Stimulated activated CD4-positive, alpha-beta T cell treated with anti-CD3 and anti-CD28 coated beads, Interleukin-15, amount 100 ng/mL, for 1 hour (primary cell): ENCODE results near the gene BBX.

Experiments used
- DNase-seq, 2 donors: peaks; one replicate each; pipeline ENCODE4 v3.0.0-alpha.2; 2020; ENCODE audit warnings: low read depth in 1 of 2, low spot score in 1 of 2

Gene BBX

DNA sequence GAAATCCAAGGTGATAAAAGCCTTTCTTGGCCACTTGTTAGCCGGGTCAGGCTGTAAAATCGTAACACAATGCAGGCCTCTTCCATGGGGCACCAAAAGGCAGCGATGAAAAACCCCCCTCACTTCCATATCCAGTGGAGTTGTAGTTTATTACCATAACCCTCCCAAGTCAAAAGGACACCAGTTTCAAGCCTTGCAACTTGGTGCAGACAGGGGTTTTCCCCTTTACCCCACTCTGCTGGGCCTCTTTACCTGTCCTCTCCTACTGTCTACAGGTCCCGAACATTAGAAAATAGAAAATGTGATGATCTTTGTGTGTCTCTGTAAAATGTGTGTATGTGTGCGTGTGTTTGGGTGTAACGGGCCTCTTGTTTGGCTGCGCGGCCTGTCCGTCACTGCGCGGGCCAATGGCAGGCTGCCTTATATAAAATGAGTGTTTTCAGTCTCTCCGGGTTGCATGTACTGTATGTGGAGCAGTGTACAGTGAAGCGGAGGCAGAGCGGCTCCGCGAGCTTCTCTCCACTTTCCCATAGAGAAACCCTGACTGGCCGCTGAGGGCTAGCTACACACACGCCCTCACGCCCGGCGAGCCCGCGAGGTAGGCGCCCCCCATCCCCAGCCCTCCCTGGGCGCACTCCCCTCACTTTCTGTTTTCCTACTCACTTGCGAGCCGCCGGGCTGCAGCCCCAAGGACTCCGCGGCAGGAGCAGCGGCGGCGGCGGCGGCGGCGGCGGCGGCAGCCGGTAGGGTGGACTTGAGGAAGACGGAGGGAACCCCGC, at the start of gene BBX:
TSS of gene BBX (plus strand) at position 453 of the 779 bp plus-strand sequence. CDS start 187,499 bp downstream, outside the sequence.
- DNase-seq, result peak; percentile 89 to 90

DNA sequence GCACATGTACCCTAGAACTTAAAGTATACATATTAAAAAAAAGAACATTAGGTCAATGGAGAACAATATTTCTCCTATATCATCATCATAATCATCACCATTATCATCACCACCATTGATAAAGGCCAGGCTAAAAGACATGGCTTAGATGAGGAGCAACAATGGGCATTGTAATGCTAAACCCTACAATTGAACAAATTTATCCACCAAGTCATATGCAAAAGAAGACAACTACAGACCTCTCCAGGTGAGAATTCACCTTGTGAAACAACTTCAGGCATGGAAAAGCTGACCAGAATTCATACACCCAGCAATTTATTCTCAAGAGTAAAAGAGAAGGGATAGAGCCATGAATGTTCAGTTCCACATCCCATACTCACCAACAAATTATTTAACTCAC, 46.3 kb upstream of the BBX start:
- no peak for DNase-seq

DNA sequence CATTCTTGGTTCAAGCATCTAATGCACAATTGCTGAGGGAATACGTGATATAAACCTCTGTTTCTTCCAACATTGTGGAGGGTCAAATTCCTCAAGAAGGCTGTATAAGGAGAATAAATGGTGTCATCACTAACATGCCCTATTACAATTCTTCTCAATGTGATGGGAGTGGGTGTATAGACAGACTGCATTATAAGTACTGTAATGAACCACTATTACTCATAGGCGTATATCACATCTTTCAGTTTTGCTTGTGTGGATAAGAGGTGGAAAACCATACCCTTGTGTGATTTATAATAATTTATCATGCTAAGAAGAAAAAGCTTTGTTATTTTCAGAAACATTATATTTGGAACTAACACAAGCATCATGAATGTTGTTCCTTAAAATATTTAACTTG, 35.3 kb upstream of the BBX start:
- DNase-seq, result no peak

DNA sequence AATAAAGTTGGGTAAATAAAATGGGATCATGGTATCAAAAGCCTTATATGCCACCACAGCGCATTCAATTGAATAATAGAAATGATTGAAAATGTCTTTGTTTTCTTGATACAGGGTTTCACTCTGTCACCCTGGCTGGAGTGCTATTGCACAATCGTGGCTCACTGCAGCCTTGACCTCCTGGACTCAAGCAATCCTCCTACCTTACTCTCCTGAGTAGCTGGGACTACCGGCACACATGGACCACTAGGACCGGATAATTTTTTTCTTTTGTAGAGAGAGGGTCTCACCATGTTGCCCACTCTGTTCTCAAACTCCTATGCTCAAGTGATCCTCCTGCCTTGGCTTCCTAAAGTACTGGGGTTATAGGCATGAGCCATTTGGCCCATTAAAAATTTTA, 33.8 kb upstream of the BBX start:
- no peak for DNase-seq

DNA sequence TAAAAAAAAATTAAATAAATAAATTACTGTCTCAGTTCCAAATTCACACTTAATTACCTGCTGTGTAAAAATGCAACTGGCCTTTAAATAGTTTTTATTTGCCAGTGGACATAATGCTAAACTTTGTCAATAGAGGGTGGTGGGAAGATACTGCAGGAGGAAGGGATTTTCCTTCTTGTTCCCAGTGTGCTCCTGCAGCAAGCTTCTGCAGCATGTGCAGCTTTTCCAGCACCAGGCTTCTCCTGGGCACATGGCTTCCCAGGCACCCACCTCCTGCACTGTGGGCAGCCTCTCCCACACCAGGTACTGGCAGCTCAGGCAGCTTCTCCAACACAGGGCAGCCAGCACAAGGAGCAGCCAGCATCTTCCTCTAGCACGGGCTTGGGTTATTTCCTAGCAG, 29.6 kb upstream of the BBX start:
- DNase-seq, result no peak

DNA sequence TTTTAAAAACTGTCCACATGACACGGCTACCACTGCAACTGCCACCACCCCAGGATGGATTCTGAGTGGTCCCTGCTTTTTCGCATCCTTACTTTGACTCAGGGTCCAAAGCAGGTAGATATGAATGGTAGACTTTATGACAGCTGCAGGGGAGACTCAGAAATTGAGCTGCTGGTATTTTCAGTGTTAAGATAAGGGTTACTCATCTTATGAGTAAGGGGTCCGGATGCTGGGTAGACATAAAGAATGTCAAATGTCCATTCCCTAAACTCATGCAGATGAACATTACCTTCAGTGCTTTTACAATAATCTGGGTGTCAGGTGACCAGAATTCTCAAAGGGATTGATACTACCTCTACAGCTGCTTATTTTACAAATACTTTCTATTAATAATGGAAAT, 25.9 kb upstream of the BBX start:
- DNase-seq, result no peak

DNA sequence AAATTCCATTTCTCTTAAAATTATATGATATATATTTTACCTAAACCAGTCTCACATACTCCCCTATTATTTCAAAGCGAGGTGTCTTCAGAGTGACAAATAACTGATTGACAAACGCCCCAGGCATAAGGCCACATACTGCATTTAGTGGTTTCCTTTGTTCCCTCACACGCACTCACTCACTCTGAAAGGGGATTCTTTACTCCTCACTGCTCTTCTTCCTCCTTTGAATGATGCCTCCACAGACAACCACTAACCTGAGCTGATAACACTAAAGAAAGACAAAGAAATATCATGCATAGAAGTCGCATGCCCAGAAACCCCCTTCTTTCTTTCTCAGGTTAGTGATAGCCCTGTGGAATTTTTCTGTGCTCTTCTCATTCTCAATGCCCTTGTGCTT, 24.1 kb upstream of the BBX start:
- DNase-seq, result no peak

DNA sequence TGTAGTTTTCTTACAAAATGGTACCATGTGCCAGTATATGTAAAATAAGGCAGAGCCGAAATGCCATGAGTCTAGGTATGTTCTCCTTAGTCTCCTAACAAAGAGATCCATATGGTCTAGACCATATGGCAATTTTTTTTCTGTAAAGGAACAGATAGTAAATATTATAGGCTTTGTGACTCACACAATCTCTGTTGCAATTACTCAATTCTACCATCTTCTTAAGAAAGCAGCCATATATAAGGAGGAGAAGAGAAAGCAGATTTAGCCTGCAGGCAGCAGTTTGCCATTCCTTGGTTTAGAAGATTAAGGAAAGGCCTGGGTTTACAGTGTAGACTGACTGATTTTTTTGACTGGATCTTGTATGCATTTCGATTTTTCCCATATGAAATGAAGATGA, 16.3 kb upstream of the BBX start:
- DNase-seq, result no peak

DNA sequence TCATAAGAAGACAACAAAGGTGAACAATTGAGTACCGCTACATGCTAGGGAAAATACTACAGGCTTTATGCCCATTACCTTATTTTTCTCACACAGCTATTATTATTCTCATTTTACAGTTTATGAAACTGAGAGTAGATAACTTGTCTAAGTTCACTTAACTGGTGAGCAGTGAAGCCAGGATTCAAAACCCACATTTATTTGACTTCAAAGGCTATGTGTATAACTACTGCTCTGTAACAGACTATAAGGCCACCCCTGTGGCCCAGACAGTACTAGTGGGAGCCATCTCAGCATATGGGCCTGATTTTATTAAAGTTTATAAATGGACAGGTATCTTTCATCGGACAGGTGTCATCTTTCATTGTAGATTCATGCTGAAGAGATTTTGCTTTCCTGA, 14.4 kb upstream of the BBX start:
- DNase-seq, result no peak

DNA sequence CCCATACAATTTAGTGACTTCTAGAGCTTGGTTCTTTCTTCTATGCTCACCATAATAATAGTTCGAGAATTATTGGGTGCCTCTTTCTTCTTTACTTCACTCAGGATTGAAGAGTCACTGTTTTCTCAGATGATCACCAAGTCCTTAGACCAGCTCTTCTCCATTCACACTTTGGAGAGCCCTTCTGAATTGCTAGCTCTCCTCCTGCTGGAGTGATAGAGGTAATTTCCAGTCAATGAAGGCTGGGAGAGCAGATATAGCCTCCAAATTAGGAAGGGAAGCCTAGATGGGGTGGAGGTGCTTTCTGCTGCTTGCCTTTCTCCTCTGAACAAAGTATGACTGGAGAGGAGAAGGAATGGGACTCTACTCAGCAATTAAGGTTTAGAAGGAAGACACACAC, 10.7 kb upstream of the BBX start:
- no peak for DNase-seq

DNA sequence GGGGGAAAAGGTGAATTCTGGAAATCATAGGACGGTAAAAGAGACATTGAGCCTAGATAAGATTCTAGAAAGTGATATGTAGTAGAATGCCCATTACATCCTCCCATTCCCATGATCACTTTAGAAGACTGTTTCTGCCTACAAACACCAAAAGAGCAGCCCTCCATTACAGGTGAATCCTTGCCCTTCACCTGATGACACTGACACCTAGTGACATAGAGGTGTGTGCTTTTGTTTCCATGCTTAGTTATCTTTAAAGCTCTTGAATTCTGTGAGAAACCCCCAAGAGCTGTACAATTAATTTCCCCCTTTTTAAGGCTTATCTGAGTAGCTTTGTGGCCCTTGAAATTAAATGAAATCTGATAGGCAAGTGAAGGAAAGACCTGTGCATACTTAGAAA, 8.3 kb upstream of the BBX start:
- DNase-seq, result no peak

DNA sequence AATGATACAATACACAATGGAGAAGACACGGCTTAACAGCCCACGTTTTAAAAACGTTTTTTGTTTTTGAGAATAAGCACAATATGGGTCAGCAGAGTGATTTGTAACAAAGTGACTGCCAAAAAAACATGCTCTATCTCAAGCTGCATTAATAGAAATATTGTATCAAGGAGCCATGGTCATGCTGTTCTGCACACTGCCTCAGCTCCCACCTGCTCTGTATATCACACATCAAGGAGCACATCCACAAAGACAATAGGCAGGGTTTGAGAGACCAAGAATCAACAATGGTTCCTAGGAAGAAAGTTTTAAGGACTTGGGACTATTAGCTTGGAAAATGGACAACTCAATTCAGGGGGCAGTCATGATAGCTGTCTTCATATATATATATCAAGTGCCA, 6.3 kb upstream of the BBX start:
- DNase-seq, result no peak

DNA sequence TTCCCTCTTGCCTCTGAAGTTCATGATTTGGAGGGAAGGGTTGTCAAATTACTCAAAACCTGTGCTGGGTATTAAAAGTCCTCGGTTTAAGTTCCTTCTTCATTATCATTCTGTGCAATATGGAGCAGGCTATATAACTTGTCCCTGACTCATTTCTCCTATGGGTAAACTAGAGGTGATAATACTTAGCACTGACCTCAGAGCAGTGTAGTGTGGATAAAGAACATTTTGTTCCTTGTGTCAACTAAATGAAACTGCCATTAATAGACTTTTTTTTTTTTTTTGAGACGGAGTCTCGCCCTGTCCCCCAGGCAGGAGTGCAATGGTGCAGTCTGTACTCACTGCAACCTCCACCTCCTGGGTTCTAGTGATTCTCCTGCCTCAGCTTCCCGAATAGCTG, 2.2 kb upstream of the BBX start:
- no peak for DNase-seq

DNA sequence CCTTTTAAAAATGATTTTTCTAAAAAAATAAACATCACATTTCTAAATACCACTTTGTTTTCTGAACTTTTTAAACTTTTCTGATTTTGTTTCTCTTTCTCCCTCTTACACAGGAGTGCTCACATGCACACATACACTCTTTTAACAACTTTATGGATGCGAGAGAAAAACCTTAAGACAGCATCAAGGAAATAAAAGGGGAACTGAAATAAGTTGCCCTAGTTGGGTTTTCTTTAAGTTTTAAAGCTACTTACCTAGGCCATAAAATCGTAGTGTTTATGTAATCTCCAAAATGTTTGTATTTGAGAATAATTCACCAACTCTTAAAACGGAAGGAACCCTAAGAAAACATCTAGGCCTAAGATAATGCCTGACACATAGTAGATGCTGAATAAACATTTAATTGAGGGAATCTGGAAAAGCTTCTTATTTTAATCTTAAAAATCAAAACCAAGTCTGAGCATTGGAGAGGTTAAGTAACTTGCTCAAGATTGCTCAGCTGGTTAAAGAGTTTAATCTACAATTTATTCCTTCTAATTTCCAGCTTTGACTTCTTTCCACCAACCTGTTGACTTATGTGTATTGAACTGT, 1.2 kb upstream of the BBX start:
- no peak for DNase-seq

DNA sequence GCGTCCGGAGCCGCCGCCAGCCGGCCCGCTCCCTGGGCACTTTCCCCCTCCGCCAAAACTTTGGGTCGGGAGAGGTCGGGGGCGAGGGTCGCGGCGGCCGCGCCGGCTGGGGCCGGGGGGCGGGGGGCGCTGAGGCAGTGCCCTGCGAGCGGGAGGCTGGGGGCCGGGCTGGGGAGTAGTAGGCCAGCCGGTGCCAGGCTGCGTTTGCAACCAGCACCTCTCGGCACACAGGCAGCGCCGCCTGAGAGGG, 452 bp downstream of the BBX start:
- no peak for DNase-seq

DNA sequence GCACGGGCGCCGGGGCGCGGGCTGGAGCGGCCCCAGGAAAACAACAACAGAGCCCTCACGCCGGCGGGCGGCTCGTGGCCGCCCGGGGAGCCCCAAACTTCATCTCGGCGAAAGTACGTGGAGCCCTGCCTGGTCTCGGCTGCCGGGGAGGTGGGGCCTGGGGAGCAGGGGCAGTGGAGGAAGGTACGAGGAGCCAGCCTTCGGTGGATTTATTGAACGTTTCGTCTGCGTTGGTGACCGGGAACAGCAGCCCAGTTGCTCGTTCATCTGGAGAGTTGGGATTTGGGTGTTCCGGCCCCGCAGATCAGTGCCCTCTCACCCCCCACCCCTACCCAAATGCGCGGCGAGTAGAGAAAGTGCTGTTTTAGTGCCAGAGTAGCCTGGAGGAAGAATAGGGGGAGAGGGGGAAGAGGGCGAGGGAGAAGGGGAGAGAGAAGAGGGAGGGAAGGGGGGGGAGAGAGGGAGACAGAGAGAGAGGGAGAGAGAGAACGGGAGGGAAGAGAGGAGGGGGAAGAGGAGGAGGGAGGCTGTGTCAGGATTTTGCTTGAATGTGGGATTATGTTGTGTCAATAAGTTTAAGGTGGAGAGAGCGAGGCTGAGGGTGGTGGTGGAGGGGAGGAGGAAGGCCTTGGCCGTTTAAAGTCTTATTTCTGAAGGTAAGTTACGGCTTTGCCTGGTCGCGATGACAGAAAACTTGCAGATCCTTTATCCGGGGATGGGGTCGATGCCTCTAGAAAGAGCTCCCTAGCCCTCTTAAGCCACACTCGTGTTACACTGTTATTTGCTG, 970 bp downstream of the BBX start:
- DNase-seq, result peak; percentile 23 to 30

DNA sequence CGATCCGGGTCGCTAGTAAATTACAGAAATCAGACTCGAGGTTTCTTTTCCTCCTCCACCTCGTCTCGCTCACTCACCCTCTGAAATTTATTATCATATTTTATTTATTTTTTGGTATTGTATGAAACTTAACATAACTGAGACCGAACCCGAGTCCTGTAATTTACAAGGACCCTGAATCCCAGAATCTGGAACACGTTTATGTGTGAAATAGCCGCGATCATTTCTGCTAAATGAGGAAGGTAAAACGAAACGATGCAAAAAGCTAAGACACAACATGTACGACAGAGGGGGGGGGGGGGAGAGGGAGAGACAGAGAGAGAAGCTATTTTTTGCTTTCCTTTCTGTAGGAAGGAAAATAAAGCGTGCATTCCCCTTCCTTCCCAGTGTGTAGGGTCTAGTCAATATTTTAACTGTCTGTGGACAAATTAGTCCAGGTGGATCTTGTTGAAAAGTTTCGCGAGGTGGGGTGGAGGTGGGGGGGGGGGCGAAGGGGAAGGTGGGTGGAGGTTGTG, 1.6 kb downstream of the BBX start:
- no peak for DNase-seq

DNA sequence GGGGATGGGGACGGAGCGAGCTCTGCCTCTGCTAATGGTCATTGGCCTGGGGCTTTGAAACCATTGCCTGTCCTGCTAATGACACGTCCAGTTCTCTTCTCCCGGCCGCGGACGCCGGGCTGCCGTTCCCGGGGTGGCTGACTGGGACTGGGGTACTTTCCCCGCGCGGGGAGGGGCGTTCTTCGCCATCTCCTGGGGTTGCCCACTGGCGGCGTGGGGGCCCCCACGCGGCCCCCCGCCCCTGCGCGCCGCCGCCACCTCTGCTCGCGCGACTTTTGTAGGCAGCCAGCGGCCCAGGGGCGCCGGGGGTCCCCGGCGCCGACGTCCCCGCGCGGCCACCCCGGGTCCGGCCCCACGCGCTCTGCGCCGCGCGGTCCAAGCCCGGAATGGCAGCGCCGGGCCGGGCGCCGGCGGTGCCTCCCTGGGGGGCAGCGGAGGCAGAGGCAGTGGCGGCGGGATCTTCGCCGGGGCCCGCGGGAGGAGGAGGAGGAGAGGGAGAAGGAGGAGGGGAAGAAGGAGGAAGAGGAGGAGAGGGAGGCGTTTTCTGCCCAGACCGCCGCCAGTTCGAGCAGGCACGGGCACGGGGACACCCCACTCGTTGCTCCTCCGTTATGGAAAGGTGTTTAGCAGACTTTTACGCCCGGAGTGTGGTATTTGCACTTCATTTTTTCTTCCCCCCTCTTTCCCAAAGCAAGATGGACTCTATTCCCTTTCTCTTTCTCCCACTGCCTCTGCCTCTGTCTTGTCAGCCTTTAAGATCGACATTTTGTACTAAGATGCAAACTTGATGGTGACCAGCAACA, 2.3 kb downstream of the BBX start:
- DNase-seq, result peak; percentile 24 to 38

DNA sequence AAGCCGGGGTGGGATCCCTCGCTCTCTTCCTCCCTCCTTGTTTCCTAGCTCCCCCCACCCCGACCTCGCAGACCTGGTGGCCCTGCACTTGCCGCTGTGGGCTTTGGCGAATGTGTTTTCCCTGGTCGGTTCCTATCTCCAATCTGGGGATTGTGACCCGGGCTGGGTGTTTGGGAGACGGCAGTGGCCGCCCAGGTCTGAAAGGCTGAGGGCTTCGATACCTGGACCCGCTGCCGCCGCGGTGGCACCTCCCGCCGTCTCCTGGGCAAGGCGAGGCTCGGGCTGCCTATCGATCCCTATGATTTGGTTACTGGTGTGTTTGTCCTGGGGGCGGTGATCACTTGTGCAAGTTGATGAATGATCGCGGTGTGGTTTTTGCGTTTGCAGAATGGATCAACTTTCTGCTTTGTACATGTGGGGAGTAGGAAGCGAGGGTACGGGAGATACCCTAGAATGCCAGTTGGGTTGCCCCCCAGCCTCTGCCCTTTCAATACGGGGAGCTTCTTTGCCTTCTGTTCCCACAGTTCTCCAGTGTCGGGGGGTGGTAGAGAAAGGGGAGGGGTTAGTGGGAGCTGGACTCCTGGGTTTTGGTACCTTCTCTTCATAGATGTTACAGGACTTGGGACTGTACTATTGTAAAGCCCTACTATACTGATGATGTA, 3.0 kb downstream of the BBX start:
- DNase-seq, result peak in 1 of 2 donors; percentile 1

DNA sequence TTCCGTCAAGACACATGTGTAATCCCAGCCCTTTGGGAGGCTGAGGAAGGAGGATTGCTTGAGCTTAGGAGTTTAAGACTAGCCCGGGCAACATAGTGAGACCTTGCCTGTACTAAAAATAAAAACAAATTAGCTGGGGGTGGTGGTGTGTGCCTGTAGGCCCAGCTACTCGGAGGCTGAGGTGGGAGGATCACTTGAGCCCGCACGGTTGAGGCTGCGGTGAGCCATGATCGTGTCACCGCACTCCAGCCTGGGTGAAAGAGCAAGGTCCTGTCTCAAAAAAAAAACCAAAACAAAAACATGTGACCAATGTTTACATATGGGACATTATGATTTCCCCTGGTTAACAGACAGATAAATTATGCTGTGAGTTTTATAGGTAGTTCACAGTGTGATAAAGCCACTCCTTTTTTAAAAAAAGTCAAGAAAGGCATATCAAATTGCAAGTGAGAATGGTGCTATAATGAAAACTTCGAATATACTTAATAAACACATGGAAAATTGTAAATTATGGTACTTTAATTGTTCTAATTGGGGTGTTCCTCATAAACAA, 9.2 kb downstream of the BBX start:
- no peak for DNase-seq

DNA sequence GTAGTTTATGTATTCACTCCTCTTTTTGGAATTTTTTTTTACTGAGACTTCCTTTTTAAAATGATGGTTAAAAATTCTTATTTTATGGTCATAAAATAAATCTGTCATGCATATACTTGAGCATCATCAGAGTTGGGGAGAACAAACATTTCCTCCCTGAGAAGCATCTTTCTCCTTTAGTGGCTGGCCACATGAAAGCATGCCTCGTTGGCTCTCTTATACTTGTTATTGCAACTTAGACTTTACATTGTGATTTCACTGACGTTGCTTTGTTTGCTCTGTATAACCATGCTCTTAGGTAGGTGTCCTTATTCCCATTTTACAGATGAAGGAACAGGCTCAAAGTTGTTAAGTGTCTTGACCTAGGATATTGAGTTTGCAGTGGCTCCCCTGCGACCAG, 18.1 kb downstream of the BBX start:
- DNase-seq, result no peak
